ENCODE data around the gene SECISBP2L.

The SECISBP2L gene

GRCh38 chr15:48984811-48985352 is 61.4 kb downstream of the SECISBP2L start:
- TF ChIP-seq, protein P1, sequence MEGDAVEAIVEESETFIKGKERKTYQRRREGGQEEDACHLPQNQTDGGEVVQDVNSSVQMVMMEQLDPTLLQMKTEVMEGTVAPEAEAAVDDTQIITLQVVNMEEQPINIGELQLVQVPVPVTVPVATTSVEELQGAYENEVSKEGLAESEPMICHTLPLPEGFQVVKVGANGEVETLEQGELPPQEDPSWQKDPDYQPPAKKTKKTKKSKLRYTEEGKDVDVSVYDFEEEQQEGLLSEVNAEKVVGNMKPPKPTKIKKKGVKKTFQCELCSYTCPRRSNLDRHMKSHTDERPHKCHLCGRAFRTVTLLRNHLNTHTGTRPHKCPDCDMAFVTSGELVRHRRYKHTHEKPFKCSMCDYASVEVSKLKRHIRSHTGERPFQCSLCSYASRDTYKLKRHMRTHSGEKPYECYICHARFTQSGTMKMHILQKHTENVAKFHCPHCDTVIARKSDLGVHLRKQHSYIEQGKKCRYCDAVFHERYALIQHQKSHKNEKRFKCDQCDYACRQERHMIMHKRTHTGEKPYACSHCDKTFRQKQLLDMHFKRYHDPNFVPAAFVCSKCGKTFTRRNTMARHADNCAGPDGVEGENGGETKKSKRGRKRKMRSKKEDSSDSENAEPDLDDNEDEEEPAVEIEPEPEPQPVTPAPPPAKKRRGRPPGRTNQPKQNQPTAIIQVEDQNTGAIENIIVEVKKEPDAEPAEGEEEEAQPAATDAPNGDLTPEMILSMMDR (IDR thresholded peaks at IDR 0.05; ENCODE audit: control extremely low read depth, extremely low read depth, low read depth, missing control alignments): no peak
- POLR2A ChIA-PET: no interaction called here
- CTCF ChIA-PET: interaction anchor here (1.7 to 6.0 kb wide), 2 partner anchors 9 to 137 kb away, joined by 4 to 47 read pairs; no protein-coding TSS in a partner anchor
- no peak for DNase-seq (ENCODE audit: extremely low spot score)

DNA sequence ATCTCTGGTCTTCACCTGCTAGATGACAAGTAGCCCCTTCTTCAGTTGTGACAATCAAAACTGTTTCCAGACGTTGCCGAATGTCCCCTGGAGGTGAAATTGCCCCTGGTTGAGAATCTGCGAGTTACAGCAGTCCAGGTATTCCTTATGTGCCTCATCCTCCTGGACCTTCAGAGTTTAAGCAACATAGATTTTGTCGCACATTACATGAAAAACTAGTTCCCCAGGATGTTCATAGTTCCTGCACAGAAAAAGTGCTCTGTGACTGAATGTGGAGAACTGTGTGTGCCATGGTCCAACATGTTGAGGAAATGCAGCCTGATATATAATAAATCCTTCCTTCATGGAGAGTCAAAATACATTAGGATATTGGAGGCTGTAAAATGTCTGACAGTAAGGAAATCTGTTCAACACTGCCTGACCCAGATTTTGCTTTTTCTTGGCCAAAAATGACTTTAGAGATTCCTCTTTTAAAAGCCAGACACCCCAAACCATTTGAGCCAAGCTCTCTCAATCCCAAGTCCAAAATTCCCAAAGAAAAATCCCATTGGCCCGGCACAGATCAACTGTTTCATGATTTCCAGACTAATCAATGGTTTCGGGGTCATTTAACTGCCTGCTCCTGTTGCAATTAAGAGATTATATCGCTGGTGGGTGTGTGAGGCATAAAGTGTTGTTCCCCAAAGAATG is 62.1 kb downstream of the SECISBP2L start:
- no peak for DNase-seq (ENCODE audit: extremely low spot score)
- ChIA-PET CTCF (interaction anchor here (1.7 to 6.0 kb wide), 2 partner anchors 8 to 138 kb away, joined by 4 to 47 read pairs; no protein-coding TSS in a partner anchor), POLR2A (no interaction called here)
- TF ChIP-seq, protein P1 (IDR thresholded peaks at IDR 0.05; ENCODE audit: control extremely low read depth, extremely low read depth, low read depth, missing control alignments): no peak

DNA sequence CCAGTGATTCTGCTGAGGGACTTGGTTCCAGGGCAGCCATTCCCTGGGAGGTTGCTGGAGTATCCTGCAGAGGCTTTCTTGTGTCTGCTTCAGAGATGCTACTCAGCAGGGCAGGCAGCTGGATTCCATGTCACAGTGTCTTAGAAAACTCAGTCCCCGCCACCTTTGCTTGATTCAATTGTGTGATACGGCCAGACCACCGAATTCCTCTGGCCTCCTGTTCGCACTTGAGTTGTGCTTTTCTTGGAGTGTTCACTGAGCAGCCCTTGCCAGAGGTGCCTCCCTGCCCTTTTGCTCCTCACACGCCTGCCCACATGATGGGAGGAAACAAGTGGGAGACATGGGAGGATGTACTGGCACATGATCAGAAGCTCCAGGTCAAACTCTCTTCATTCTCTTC is 62.9 kb downstream of the SECISBP2L start:
- CTCF ChIA-PET: no interaction called here

GRCh38 chr15:48981941-48982340 is 64.3 kb downstream of the SECISBP2L start:
- TF ChIP-seq, protein P1 (IDR thresholded peaks at IDR 0.05; ENCODE audit: control extremely low read depth, extremely low read depth, low read depth, missing control alignments): no peak
- ChIA-PET POLR2A (no interaction called here), CTCF (no interaction called here)
- DNase-seq (ENCODE audit: extremely low spot score): no peak

More for the DNA sequence above, 62.9 kb downstream of the SECISBP2L start:
- no peak for DNase-seq (ENCODE audit: extremely low spot score)
- TF ChIP-seq, protein P1 (IDR thresholded peaks at IDR 0.05; ENCODE audit: control extremely low read depth, extremely low read depth, low read depth, missing control alignments): no peak
- POLR2A ChIA-PET: no interaction called here

DNA sequence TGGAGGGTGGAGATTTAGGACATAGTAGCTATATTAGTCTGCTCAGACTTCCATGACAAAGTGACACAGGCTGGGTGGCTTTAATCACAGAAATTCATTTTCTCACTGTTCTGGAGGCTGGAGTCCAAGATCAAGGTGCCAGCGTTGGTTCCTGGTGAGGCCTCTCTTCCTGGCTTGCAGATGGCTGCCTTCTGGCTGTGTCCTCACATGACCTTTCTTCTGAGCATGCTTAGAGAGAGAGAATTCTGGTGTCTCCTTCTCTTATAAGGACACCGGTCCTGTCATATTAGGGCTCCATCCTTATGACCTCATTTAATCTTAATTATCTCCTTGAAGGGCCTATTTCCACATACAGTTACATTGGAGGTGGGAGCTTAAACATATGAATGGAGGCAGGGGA is 67.6 kb downstream of the SECISBP2L start:
- CTCF ChIA-PET: no interaction called here
- TF ChIP-seq, protein P1 (IDR thresholded peaks at IDR 0.05; ENCODE audit: control extremely low read depth, extremely low read depth, low read depth, missing control alignments): no peak

GRCh38 chr15:48976444-48977088 is 69.7 kb downstream of the SECISBP2L start:
- CTCF ChIA-PET: interaction anchor here (1.0 to 5.9 kb wide), 24 partner anchors 10 to 1974 kb away, joined by 3 to 58 read pairs (median 5); partner anchors contain the start of genes EID1 and FGF7
- POLR2A ChIA-PET: no interaction called here
- TF ChIP-seq, protein P1 (IDR thresholded peaks at IDR 0.05; ENCODE audit: control extremely low read depth, extremely low read depth, low read depth, missing control alignments): no peak

More for the DNA sequence above, 67.6 kb downstream of the SECISBP2L start:
- no peak for DNase-seq (ENCODE audit: extremely low spot score)
- POLR2A ChIA-PET: no interaction called here

More at GRCh38 chr15:48976444-48977088, 69.7 kb downstream of the SECISBP2L start:
- DNase-seq (ENCODE audit: extremely low spot score): no peak
